PC-9 (cell line): ENCODE data around the gene PDLIM5. TPM values are rescaled to one million over a fixed set of nuclear protein-coding genes. Genes with fewer than 3 reads are reported as not detected.

Experiments
- BruUV-seq: library from RNA; stranded (reverse); fragments of 400-500 nt; replicated peaks from 2 replicates; lab custom pipeline; 2021; lab: Mats Ljungman, UMichigan
- CTCF ChIA-PET: fragments of 300-600 bp; sonication (Branson Sonifier 250); formaldehyde crosslinking; loops from one replicate; lab custom pipeline; 2022; ENCODE audit warnings: antibody characterized with exemption; lab: Charles Lee
- POLR2A ChIA-PET: fragments of 300-600 bp; sonication (Branson Sonifier 250); formaldehyde crosslinking; loops from one replicate; lab custom pipeline; 2022; ENCODE audit warnings: antibody characterized with exemption; ENCODE audit not compliant: unreplicated experiment; lab: Charles Lee
- DNase-seq, 2 experiments: peaks; one replicate each; pipeline versions ENCODE4 v3.0.0 to v3.0.0-alpha.2; 2015 to 2022; ENCODE audit warnings: mixed read lengths in 1 of 2
- H2AFZ ChIP-seq: fragments of 200-600 bp; sonication (generic); 2 replicates; pipeline ENCODE4 v1.8.1; 2017; ENCODE audit warnings: antibody characterized with exemption
- H3F3A ChIP-seq: fragments of 200-600 bp; sonication (generic); 2 replicates; pipeline ENCODE4 v1.8.1; 2017; ENCODE audit warnings: antibody characterized with exemption, mild to moderate bottlenecking, low read depth; ENCODE audit not compliant: insufficient read depth
- H3K27ac ChIP-seq: fragments of 200-600 bp; sonication (generic); 2 replicates; pipeline ENCODE4 v1.6.1; 2016; ENCODE audit warnings: mixed run types
- H3K27me3 ChIP-seq: fragments of 200-600 bp; sonication (generic); 2 replicates; pipeline ENCODE4 v1.6.1; 2016; ENCODE audit warnings: low read depth, mixed run types; ENCODE audit not compliant: insufficient read depth
- H3K36me3 ChIP-seq: fragments of 200-600 bp; sonication (generic); 2 replicates; pipeline ENCODE4 v1.6.1; 2016; ENCODE audit warnings: low read depth, mixed run types
- H3K4me1 ChIP-seq: fragments of 200-600 bp; sonication (generic); replicated peaks from 2 replicates; pipeline ENCODE4 v1.6.1; 2016; ENCODE audit warnings: mixed run types; ENCODE audit not compliant: insufficient read depth
- H3K4me2 ChIP-seq: fragments of 200-600 bp; sonication (generic); 2 replicates; pipeline ENCODE4 v1.6.1; 2017; ENCODE audit warnings: mixed run types
- H3K4me3 ChIP-seq: fragments of 200-600 bp; sonication (generic); 2 replicates; pipeline ENCODE4 v1.6.1; 2016; ENCODE audit warnings: mixed run types
- H3K79me2 ChIP-seq: fragments of 200-600 bp; sonication (generic); 2 replicates; pipeline ENCODE4 v1.6.1; 2017; ENCODE audit warnings: low read depth, mixed run types
- H3K9me2 ChIP-seq: fragments of 200-600 bp; sonication (generic); 2 replicates; pipeline ENCODE4 v1.8.1; 2017; ENCODE audit warnings: mild to moderate bottlenecking; ENCODE audit not compliant: insufficient read depth
- H3K9me3 ChIP-seq: fragments of 200-600 bp; sonication (generic); 2 replicates; pipeline ENCODE4 v1.8.1; 2016; ENCODE audit warnings: low read depth; ENCODE audit not compliant: insufficient read depth
- H4K20me1 ChIP-seq: fragments of 200-600 bp; sonication (generic); 2 replicates; pipeline ENCODE4 v1.8.1; 2017; ENCODE audit not compliant: insufficient read depth
- CTCF ChIP-seq: fragments of 200-600 bp; sonication (generic); conservative IDR thresholded peaks from 2 replicates; pipeline ENCODE4 v1.6.1; 2017; ENCODE audit warnings: mixed run types, antibody characterized with exemption, mild to moderate bottlenecking, moderate library complexity
- EZH2 ChIP-seq: fragments of 200-600 bp; sonication (generic); IDR thresholded peaks from 2 replicates; pipeline ENCODE4 v1.8.0; 2017; ENCODE audit warnings: antibody characterized with exemption, low read depth
- intact Hi-C: fragments of 100-400 bp; cut with micrococcal nuclease; formaldehyde crosslinking; loops from one replicate; pipeline ENCODE4 v1.10.0; 2022; ENCODE audit not compliant: unreplicated experiment
- total RNA-seq: library from RNA; stranded (reverse); gene quantifications from 2 replicates; pipeline ENCODE4 v1.2.3, GENCODE V29; 2021

PDLIM5 gene
- total RNA-seq, 1 experiment from 2014 or later, result 130 TPM

GRCh38 chr4:94595013-94595412, 143.3 kb downstream of the PDLIM5 start:
- no TSS peak for BruUV-seq
- ChIA-PET CTCF (no interaction called here), POLR2A (no interaction called here)
- H3K4me3 ChIP-seq, result no peak overlapping the region
- no peak for TF ChIP-seq EZH2
- no peaks in the 10 kb centered on the region for H3F3A ChIP-seq
- H3K27ac ChIP-seq, result no peak overlapping the region
- H3K9me3 ChIP-seq, result no peaks in the 10 kb centered on the region
- DNase-seq, result no peak
- no peaks in the 10 kb centered on the region for H3K9me2 ChIP-seq
- H3K27me3 ChIP-seq, result no peaks in the 10 kb centered on the region
- no peak overlapping the region for H3K4me2 ChIP-seq
- H3K36me3 ChIP-seq, result 0 out of 2 replicates have a peak, but pooled peaks cover 4% of the 10 kb centered on the region
- intact Hi-C loops, result loop anchor here (1.0 to 5.0 kb wide), 3 partner anchors 47 to 293 kb away; partner anchors contain the start of gene PDLIM5
- H3K79me2 ChIP-seq, result no peaks in the 10 kb centered on the region
- no peaks in the 10 kb centered on the region for H4K20me1 ChIP-seq
- no peaks in the 10 kb centered on the region; the same call in 1 of the 2 replicates for H3K4me1 ChIP-seq
- no peak overlapping the region for H2AFZ ChIP-seq

GRCh38 chr4:94595880-94596483, 144.2 kb downstream of the PDLIM5 start:
- Histone ChIP-seq H2AFZ (no peak overlapping the region), H3K79me2 (no peaks in the 10 kb centered on the region), H3K27ac (no peak overlapping the region), H3F3A (no peaks in the 10 kb centered on the region), H4K20me1 (no peaks in the 10 kb centered on the region), H3K9me3 (no peaks in the 10 kb centered on the region), H3K36me3 (0 out of 2 replicates have a peak, but pooled peaks cover 4% of the 10 kb centered on the region), H3K4me1 (no peaks in the 10 kb centered on the region; the same call in 1 of the 2 replicates), H3K27me3 (no peaks in the 10 kb centered on the region), H3K4me2 (no peak overlapping the region), H3K9me2 (no peaks in the 10 kb centered on the region), H3K4me3 (no peak overlapping the region)
- BruUV-seq, result no TSS peak
- TF ChIP-seq EZH2 (no peak), CTCF (peak; percentile 77)
- intact Hi-C loops, result loop anchor here (1.0 to 5.0 kb wide), 4 partner anchors 48 to 294 kb away; partner anchors contain the start of gene PDLIM5
- ChIA-PET POLR2A (interaction anchor here (0.5 to 0.7 kb wide), 2 partner anchors 47 to 135 kb away, joined by 4 to 8 read pairs; no protein-coding TSS in a partner anchor), CTCF (no interaction called here)
- peak in 1 of 2 experiments; percentile 53 for DNase-seq

- H3K9me2 ChIP-seq, result no peaks in the 10 kb centered on the region
- intact Hi-C loops, result loop anchor here (5.0 kb wide), 2 partner anchors 146 to 296 kb away; partner anchors contain the start of gene PDLIM5
- no peak overlapping the region for H3K27ac ChIP-seq
- no peaks in the 10 kb centered on the region for H3F3A ChIP-seq
- no peak for TF ChIP-seq EZH2
- no peak for TF ChIP-seq CTCF
- no peak overlapping the region for H2AFZ ChIP-seq
- no TSS peak for BruUV-seq
- no peaks in the 10 kb centered on the region; the same call in 1 of the 2 replicates for H3K4me1 ChIP-seq
- ChIA-PET POLR2A (no interaction called here), CTCF (no interaction called here)
- no peaks in the 10 kb centered on the region for H4K20me1 ChIP-seq
- no peaks in the 10 kb centered on the region for H3K36me3 ChIP-seq
- H3K27me3 ChIP-seq, result no peaks in the 10 kb centered on the region
- no peak overlapping the region for H3K4me2 ChIP-seq
- H3K79me2 ChIP-seq, result no peaks in the 10 kb centered on the region
- no peaks in the 10 kb centered on the region for H3K9me3 ChIP-seq
- no peak overlapping the region for H3K4me3 ChIP-seq
- DNase-seq, result no peak
These were observed 147.0 kb downstream of the PDLIM5 start for GRCh38 chr4:94598758-94599157.
